WTC11 (cell line): ENCODE data around the gene C3. TPM values are rescaled to one million over a fixed set of nuclear protein-coding genes. Genes with fewer than 3 reads are reported as not detected.

Source experiments
- ATAC-seq: fragments of 200-7000 bp; cut with Tn5 transposase; 2 replicates; pipeline ENCODE4 v1.10.0; 2021; ENCODE audit warnings: mild to moderate bottlenecking, moderate library complexity
- CTCF ChIA-PET: fragments of 300-600 bp; sonication (Branson Sonifier 250); formaldehyde crosslinking; loops from one replicate; lab custom pipeline; 2021; ENCODE audit warnings: antibody characterized with exemption; lab: Charles Lee
- POLR2A ChIA-PET: fragments of 350-600 bp; sonication (Branson Sonifier 250); formaldehyde crosslinking; loops from one replicate; lab custom pipeline; 2021; ENCODE audit warnings: antibody characterized with exemption; lab: Charles Lee
- DNase-seq: peaks from one replicate; pipeline ENCODE4 v3.0.0; 2021; ENCODE audit warnings: low spot score
- H3K27ac Mint-ChIP-seq: 2 replicates; pipeline ENCODE4 v1.8.0; 2021; ENCODE audit warnings: mixed read lengths
- H3K27me3 Mint-ChIP-seq: 2 replicates; pipeline ENCODE4 v1.8.0; 2021; ENCODE audit warnings: low read depth, mild to moderate bottlenecking, moderate library complexity, mixed read lengths
- H3K36me3 Mint-ChIP-seq: 2 replicates; pipeline ENCODE4 v1.8.0; 2021; ENCODE audit warnings: mixed read lengths
- H3K4me1 Mint-ChIP-seq: 2 replicates; pipeline ENCODE4 v1.8.0; 2022; ENCODE audit warnings: mixed read lengths
- H3K4me3 Mint-ChIP-seq: 2 replicates; pipeline ENCODE4 v1.8.0; 2021; ENCODE audit warnings: mild to moderate bottlenecking, moderate library complexity, mixed read lengths
- H3K9me3 Mint-ChIP-seq: 2 replicates; pipeline ENCODE4 v1.8.0; 2021; ENCODE audit warnings: mixed read lengths
- ATF2 ChIP-seq: sonication (generic); formaldehyde crosslinking; IDR thresholded peaks from 2 replicates; pipeline ENCODE4 v1.8.1; 2022; ENCODE audit warnings: low read depth, missing genetic modification reagents, borderline replicate concordance
- FOXJ3 ChIP-seq: sonication (generic); formaldehyde crosslinking; IDR thresholded peaks from 2 replicates; pipeline ENCODE4 v1.9.0; 2021; ENCODE audit warnings: missing genetic modification reagents, mild to moderate bottlenecking, borderline replicate concordance
- FOXP1 ChIP-seq: sonication (generic); formaldehyde crosslinking; IDR thresholded peaks from 2 replicates; pipeline ENCODE4 v1.8.0; 2022; ENCODE audit warnings: missing genetic modification reagents, mild to moderate bottlenecking, moderate library complexity, borderline replicate concordance
- GABPB1 ChIP-seq: sonication (generic); formaldehyde crosslinking; IDR thresholded peaks from 2 replicates; pipeline ENCODE4 v1.8.1; 2023; ENCODE audit warnings: mild to moderate bottlenecking, missing genetic modification reagents
- HMGA2 ChIP-seq: fragments of 250-450 bp; sonication (Bioruptor Pico); IDR thresholded peaks from 2 replicates; pipeline ENCODE4 v1.4.0; 2021; ENCODE audit warnings: mild to moderate bottlenecking, moderate library complexity
- JAZF1 ChIP-seq: fragments of 250-450 bp; sonication (Bioruptor Pico); IDR thresholded peaks from 2 replicates; pipeline ENCODE4 v1.9.0; 2021; ENCODE audit warnings: moderate library complexity, mild to moderate bottlenecking, inconsistent platforms
- JUN ChIP-seq: sonication (generic); formaldehyde crosslinking; IDR thresholded peaks from 2 replicates; pipeline ENCODE4 v1.8.0; 2023; ENCODE audit warnings: mild to moderate bottlenecking, missing genetic modification reagents
- KAT7 ChIP-seq: sonication (generic); formaldehyde crosslinking; IDR thresholded peaks from 2 replicates; pipeline ENCODE4 v1.8.1; 2023; ENCODE audit warnings: missing genetic modification reagents, mild to moderate bottlenecking, borderline replicate concordance
- NFATC4 ChIP-seq: fragments of 250-450 bp; sonication (Bioruptor Pico); IDR thresholded peaks from 2 replicates; pipeline ENCODE4 v1.9.0; 2021; ENCODE audit warnings: mild to moderate bottlenecking
- NFYB ChIP-seq: sonication (generic); formaldehyde crosslinking; conservative IDR thresholded peaks from 2 replicates; pipeline ENCODE4 v1.8.0; 2022; ENCODE audit warnings: low read depth, missing genetic modification reagents
- PREB ChIP-seq: sonication (generic); formaldehyde crosslinking; IDR thresholded peaks from 2 replicates; pipeline ENCODE4 v1.8.1; 2022; ENCODE audit warnings: mild to moderate bottlenecking, missing genetic modification reagents, moderate library complexity, borderline replicate concordance
- SMAD3 ChIP-seq: sonication (generic); formaldehyde crosslinking; IDR thresholded peaks from 2 replicates; pipeline ENCODE4 v1.8.0; 2022; ENCODE audit warnings: missing genetic modification reagents, mild to moderate bottlenecking, borderline replicate concordance
- TCF7 ChIP-seq: sonication (generic); formaldehyde crosslinking; IDR thresholded peaks from 2 replicates; pipeline ENCODE4 v1.8.0; 2022; ENCODE audit warnings: mild to moderate bottlenecking, low read depth, missing genetic modification reagents, moderate library complexity
- TEAD1 ChIP-seq: sonication (generic); formaldehyde crosslinking; IDR thresholded peaks from 2 replicates; pipeline ENCODE4 v1.8.0; 2022; ENCODE audit warnings: mild to moderate bottlenecking, missing genetic modification reagents
- USF1 ChIP-seq: sonication (generic); formaldehyde crosslinking; IDR thresholded peaks from 2 replicates; pipeline ENCODE4 v1.8.0; 2022; ENCODE audit warnings: mild to moderate bottlenecking, missing genetic modification reagents
- ZBTB21 ChIP-seq: sonication (generic); formaldehyde crosslinking; IDR thresholded peaks from 2 replicates; pipeline ENCODE4 v1.8.1; 2023; ENCODE audit warnings: mild to moderate bottlenecking, missing genetic modification reagents, borderline replicate concordance
- ZNF232 ChIP-seq: sonication (generic); formaldehyde crosslinking; IDR thresholded peaks from 2 replicates; pipeline ENCODE4 v1.8.0; 2022; ENCODE audit warnings: mild to moderate bottlenecking, missing genetic modification reagents
- ZNF532 ChIP-seq: fragments of 250-450 bp; sonication (Bioruptor Pico); IDR thresholded peaks from 2 replicates; pipeline ENCODE4 v1.9.0; 2021; ENCODE audit warnings: mild to moderate bottlenecking, borderline replicate concordance
- ZSCAN18 ChIP-seq: fragments of 250-450 bp; sonication (Bioruptor Pico); IDR thresholded peaks from 2 replicates; pipeline ENCODE4 v2.1.2; 2022; ENCODE audit warnings: mild to moderate bottlenecking, moderate library complexity
- total RNA-seq: library from RNA; stranded (reverse); gene quantifications from 3 replicates; pipeline ENCODE4 v1.2.3, GENCODE V29; 2021

The C3 gene
- total RNA-seq, 1 experiment from 2014 or later = 7.0 TPM

- ChIA-PET CTCF (no interaction called here), POLR2A (no interaction called here)
- Mint-ChIP-seq H3K27ac (no peak overlapping the region), H3K4me1 (peaks cover 19% of the 10 kb centered on the region), H3K27me3 (peaks cover 5% of the 10 kb centered on the region; the same call in 1 of the 2 replicates), H3K36me3 (peaks cover 3% of the 10 kb centered on the region), H3K9me3 (peaks cover 7% of the 10 kb centered on the region), H3K4me3 (no peak overlapping the region)
- ATAC-seq (no peak), DNase-seq (no peak)
- TF ChIP-seq PREB (CRISPR knock-in tag) = no peak
- TF ChIP-seq JUN = no peak
- no peak for TF ChIP-seq TCF7 (CRISPR knock-in tag)
- TF ChIP-seq ZSCAN18 (CRISPR knock-in tag) = no peak
- no peak for TF ChIP-seq FOXJ3 (CRISPR knock-in tag)
- TF ChIP-seq ZNF232 (CRISPR knock-in tag) = no peak
Observed at GRCh38 chr19:6671960-6672359, 48.5 kb downstream of the C3 start.

- Mint-ChIP-seq H3K4me3 (no peak overlapping the region), H3K36me3 (peaks cover 3% of the 10 kb centered on the region; the same call in 1 of the 2 replicates)
- TF ChIP-seq HMGA2 (CRISPR knock-in tag) (no peak), ATF2 (CRISPR knock-in tag) (no peak), FOXP1 (CRISPR knock-in tag) (no peak), TCF7 (CRISPR knock-in tag) (no peak), JUN (no peak), TEAD1 (no peak), KAT7 (CRISPR knock-in tag) (no peak), ZBTB21 (CRISPR knock-in tag) (no peak), SMAD3 (no peak), USF1 (CRISPR knock-in tag) (no peak), ZNF532 (no peak), GABPB1 (CRISPR knock-in tag) (no peak), NFATC4 (CRISPR knock-in tag) (no peak), NFYB (CRISPR knock-in tag) (no peak), JAZF1 (CRISPR knock-in tag) (no peak)
- TF ChIP-seq, all 79 proteins: peak for 0
- no peak for DNase-seq
- Mint-ChIP-seq H3K27me3 (peaks cover 5% of the 10 kb centered on the region; the same call in 1 of the 2 replicates), H3K27ac (no peak overlapping the region), H3K9me3 (peaks cover 7% of the 10 kb centered on the region), H3K4me1 (no peaks in the 10 kb centered on the region)
- ChIA-PET POLR2A (no interaction called here), CTCF (no interaction called here)
- ATAC-seq = no peak
Observed at GRCh38 chr19:6668691-6669090, 51.8 kb downstream of the C3 start.
